HTR-8/SVneo (cell line): Measurements from ENCODE around the gene MASP2.
A peak's percentile ranks its signal among the peaks of the same experiment; 100 is the strongest.
"Not testable (repeated sequence)": the region's sequence is repeated elsewhere in the genome, so short reads cannot be mapped to it uniquely, and the experiment has no call there.

ENCODE experiments used
- DNase-seq: peaks from one replicate; pipeline ENCODE4 v3.0.0; 2011; ENCODE audit warnings: low spot score, mixed read lengths; ENCODE audit not compliant: insufficient read length
- FAIRE-seq: peaks from 2 replicates; lab custom pipeline; 2011; peaks lifted over from hg19 to GRCh38; lab: Jason Lieb, UNC

Gene MASP2

DNA sequence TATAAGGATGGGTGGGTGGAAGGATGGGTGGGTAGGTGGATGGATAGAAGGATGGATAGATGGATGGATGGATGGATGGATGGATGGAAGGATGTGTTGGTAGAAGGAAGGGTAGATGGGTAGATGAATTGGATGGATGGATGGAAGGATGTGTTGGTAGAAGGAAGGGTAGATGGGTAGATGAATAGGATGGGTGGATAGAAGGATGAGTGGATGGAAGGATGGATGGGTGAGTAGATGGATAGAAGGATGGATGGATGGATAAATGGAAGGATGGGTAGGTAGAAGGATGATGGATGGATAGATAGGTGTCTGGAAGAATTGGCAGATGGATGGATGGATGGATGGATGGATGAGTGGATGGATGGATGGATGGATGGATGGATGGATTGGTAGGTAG, 6.0 kb downstream of the MASP2 start:
- no peak for DNase-seq
- no peak for FAIRE-seq

DNA sequence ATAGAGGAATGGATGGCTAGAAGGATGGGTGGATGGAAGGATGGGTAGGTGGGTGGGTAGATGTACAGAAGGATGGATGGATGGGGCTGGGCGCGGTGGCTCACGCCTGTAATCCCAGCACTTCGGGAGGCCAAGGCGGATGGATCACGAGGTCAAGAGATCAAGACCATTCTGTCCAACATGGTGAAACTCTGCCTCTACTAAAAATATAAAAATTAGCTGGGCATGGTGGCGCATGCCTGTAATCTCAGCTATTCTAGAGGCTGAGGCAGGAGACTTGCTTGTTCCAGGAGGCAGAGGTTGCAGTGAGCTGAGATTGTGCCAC, 7.0 kb downstream of the MASP2 start:
- not testable (repeated sequence) for FAIRE-seq, DNase-seq

DNA sequence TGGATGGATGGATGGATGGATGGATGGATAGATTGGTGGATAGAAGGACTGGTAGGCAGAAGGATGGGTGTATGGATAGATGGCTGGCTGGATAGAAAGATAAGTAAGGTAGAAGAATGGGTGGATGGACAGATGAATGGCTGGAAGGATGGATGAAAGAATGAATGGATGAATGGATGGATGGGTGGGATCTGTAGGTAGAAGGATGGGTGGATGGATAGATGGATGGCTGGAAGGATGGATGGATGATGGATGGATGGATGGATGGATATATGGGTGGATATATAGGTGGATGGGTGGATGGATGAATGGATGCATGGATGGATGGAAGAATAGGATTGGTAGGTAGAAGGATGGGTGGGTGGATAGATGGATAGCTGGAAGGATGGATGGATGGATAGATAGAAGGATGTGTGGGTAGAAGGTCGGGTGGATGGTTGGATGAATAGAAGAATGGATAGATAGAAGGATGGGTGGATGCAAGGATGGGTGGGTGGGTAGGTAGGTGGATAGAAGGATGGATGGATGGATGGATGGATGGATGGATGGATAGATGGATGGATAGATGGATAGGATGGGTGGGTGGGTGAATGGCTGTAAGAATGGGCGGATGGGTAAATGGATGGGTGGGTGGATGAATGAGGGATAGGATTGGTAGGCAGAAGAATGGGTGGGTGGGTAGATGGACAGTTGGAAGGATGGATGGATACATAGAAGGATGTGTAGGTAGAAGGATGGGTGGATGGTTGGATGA, 7.5 kb downstream of the MASP2 start:
- FAIRE-seq: no peak

GRCh38 chr1:11037740-11038182, 9.3 kb downstream of the MASP2 start:
- FAIRE-seq (no peak), DNase-seq (peak; percentile 83)

More for the DNA sequence above, 7.5 kb downstream of the MASP2 start:
- no peak for DNase-seq

DNA sequence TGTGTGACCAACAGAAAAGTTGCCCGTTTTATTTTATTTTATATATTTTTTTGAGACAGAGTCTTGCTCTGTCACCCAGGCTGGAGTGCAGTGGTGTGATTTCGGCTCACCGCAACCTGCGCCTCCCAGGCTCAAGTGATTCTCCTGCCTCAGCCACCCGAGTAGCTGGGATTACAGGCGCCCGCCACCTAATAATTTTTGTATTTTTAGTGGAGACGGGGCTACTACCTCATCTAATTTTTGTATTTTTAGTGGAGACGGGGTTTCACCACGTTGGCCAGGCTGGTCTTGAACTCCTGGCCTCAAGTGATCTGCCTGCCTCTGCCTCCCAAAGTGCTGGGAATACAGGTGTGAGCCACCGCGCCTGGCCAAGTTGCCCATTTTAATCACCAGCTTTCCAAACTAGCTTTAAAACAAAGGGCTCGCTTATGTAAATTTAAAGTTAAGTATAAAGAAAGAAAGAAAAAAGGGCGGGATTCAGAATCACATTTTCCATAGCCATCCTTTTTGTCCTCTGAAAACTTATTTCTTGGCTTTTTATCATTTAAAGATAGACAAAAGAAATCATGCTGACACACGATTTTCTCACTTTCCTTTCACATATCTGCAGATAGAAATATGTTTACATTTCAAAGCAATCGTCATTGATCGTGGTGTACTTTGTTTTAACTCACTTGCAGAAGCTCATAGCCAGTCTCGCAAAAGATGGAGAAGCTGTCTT, 9.9 kb downstream of the MASP2 start:
- DNase-seq: not testable (repeated sequence)
- peak; percentile 89 for FAIRE-seq

- FAIRE-seq: no peak
- DNase-seq: no peak
These were observed 15.3 kb downstream of the MASP2 start for GRCh38 chr1:11031624-11032262.

GRCh38 chr1:11030865-11031264, 16.2 kb downstream of the MASP2 start:
- no peak for FAIRE-seq
- no peak for DNase-seq

- DNase-seq (no peak), FAIRE-seq (no peak)
These were observed 19.0 kb downstream of the MASP2 start for GRCh38 chr1:11028018-11028417.

- DNase-seq (no peak), FAIRE-seq (no peak)
These were observed 19.7 kb downstream of the MASP2 start for GRCh38 chr1:11027316-11027715.

GRCh38 chr1:11026903-11027302, 20.1 kb downstream of the MASP2 start:
- DNase-seq: no peak
- FAIRE-seq: no peak

- no peak for FAIRE-seq
- no peak for DNase-seq
These were observed 21.0 kb downstream of the MASP2 start for GRCh38 chr1:11026052-11026451.

DNA sequence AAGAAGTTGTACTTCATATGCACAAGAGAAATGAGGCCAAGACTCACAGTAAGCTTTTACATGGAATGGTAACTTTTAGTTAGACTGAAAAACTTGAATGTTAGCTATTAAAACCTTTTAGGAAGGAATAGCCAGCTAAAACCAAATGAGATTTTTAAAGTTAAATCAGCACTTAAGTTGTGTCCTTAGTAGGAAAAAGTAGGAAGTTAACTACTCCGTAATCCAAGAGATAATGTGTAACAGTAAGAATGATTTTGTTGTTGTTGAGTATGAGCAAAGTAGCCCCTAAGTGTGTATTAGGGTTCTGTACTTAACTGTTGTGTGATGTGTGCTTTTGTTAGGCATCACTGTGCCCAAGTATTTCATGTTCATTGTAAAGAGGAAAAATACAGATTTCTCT, 21.4 kb downstream of the MASP2 start:
- DNase-seq: no peak
- no peak for FAIRE-seq

DNA sequence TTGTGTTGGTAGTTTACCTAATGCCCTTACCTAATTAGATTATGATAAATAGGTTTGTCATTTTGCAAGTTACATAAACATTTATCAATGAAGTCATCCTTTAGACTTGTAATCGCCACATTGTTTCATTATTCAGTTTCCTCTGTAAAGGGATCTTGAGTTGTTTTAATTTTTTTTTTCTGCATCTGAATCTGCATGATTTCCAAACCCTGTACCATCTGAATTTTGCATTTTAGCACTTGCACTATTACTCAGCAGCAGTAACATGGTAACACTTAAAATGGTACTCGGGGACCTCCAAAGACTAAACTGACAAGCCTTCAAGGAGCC, 22.2 kb downstream of the MASP2 start:
- DNase-seq: no peak
- no peak for FAIRE-seq

GRCh38 chr1:11024154-11024873, 22.7 kb downstream of the MASP2 start:
- FAIRE-seq (no peak), DNase-seq (no peak)

DNA sequence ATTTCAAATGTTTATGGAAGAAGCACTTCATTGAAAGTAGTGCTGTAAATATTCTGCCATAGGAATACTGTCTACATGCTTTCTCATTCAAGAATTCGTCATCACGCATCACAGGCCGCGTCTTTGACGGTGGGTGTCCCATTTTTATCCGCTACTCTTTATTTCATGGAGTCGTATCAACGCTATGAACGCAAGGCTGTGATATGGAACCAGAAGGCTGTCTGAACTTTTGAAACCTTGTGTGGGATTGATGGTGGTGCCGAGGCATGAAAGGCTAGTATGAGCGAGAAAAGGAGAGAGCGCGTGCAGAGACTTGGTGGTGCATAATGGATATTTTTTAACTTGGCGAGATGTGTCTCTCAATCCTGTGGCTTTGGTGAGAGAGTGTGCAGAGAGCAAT, 23.8 kb downstream of the MASP2 start:
- no peak for FAIRE-seq

GRCh38 chr1:11019971-11020370, 27.1 kb downstream of the MASP2 start:
- DNase-seq: no peak

More for the DNA sequence above, 23.8 kb downstream of the MASP2 start:
- DNase-seq: no peak

DNA sequence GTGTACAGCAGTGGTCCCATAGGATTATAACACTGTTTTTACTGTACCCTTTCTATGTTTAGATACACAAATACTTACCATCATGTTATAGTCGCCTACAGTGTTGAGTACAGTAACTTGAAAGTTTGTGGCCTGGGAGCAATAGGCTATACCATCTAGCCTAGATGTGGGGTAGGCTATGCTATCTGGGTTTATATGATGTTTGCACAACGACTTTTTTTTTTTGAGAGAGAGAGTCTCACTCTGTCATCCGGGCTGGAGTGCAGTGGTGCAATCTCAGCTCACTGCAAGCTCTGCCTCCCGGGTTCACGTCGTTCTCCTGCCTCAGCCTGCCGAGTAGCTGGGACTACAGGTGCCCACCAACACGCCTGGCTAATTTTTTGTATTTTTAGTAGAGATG, 27.7 kb downstream of the MASP2 start:
- FAIRE-seq: not testable (repeated sequence)

More at GRCh38 chr1:11019971-11020370, 27.1 kb downstream of the MASP2 start:
- no peak for FAIRE-seq

GRCh38 chr1:11013160-11013531, 33.9 kb downstream of the MASP2 start:
- DNase-seq: peak; percentile 14
- no peak for FAIRE-seq

More for the DNA sequence above, 27.7 kb downstream of the MASP2 start:
- not testable (repeated sequence) for DNase-seq

- FAIRE-seq: no peak
These were observed 34.5 kb downstream of the MASP2 start, which contains the start of gene TARDBP for GRCh38 chr1:11012260-11013159. Gene TARDBP (plus strand): TSS chr1:11012654. CDS start chr1:11013728, 1,074 bp downstream.

More at GRCh38 chr1:11012260-11013159, 34.5 kb downstream of the MASP2 start, which contains the start of gene TARDBP:
- peak; percentile 93 for DNase-seq
